Activated CD4-positive, alpha-beta T cell treated with anti-CD3 and anti-CD28 coated beads for 48 hours (primary cell): Measurements from ENCODE around the gene VEGFB.

Experiments
- DNase-seq: peaks from one replicate; pipeline ENCODE4 v3.0.0-alpha.2; 2020

VEGFB gene

DNA sequence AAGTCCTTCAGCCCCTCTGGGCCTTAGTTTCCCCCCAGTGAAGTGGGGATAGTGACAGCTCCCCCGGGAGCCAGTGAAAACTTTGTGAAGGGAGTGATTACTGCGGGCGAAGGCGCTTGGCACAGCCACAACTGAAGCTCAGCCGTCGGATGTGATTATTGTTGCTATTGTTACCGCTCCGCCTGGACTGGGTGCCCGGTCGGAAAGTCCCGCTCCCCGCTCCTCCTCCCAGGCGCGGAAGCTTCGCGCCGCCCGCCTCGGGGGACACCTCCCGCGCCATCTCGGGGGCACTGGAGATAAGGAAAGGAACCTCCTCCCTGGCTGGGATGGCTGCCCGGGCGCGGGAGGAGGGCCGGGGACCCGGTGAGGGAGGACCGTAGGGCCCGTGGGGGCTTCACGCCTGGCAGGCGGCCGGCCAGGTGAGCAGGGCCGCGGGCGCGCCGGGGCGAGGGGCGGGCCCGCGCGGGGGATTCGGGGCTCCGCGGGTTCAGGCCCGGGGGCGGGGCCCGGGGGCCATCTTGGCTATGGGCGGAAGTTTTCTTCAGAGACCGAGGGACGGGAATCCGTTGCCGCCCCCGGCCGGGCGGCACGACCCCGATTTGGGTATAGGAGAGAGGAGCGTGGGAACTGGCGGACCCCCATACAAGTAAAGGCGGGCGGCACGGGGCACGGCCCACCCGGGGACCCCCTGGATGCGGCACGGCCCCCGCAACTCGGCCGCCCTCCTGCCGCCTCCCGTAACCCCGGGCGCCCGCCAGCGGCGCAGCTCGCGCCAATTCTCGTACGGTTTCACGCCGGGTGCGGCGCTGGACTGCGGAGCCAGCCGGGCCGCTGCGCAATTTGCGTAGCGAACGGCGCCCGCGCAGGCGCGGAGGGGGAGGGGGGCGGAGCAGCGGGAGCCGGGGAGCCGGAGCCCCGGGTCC lies 50.8 kb downstream of the VEGFB start, which contains the start of gene GPR137:
TSS of gene GPR137 (plus strand) at position 887 of the 923 bp plus-strand sequence. CDS start 677 bp downstream, outside the sequence.
- DNase-seq, result peak; percentile 92

GRCh38 chr11:64285885-64286800 lies 51.8 kb downstream of the VEGFB start:
- peak; percentile 47 for DNase-seq

GRCh38 chr11:64286801-64287159 lies 52.4 kb downstream of the VEGFB start:
- no peak for DNase-seq

DNA sequence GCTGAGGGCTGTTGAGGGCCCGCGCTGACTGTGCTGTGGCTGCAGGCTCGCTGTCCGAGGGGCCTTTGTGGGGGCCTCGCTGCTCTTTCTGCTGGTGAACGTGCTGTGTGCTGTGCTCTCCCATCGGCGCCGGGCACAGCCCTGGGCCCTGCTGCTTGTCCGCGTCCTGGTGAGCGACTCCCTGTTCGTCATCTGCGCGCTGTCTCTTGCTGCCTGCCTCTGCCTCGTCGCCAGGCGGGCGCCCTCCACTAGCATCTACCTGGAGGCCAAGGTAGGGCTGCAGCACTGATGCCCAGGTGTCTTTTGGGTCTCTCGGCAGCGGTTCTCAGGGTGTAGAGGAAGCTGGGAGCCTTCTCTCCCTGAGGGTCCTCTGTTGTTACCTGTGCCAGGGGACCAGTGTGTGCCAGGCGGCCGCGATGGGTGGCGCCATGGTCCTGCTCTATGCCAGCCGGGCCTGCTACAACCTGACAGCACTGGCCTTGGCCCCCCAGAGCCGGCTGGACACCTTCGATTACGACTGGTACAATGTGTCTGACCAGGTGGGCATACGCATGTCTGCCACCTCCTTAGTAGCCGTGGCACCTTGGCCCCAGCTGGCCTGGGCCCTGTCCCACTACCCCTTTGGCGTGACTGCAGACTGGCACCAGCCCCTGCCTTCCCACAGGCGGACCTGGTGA lies 53.4 kb downstream of the VEGFB start:
- no peak for DNase-seq

DNA sequence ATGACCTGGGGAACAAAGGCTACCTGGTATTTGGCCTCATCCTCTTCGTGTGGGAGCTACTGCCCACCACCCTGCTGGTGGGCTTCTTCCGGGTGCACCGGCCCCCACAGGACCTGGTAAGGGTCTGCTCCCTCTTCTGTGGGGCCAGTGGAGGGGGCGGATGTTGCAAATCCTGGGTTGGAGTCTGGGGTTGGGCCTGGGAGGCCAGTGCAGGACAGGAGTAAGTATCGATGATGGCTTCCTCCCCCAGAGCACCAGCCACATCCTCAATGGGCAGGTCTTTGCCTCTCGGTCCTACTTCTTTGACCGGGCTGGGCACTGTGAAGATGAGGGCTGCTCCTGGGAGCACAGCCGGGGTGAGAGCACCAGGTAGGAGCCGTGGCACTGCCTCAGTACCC lies 54.0 kb downstream of the VEGFB start:
- DNase-seq, result no peak
